C4-2B (cell line): ENCODE measurements around the gene PEAK3.

ENCODE experiments used
- ZFX ChIP-seq: fragments of 450-650 bp; IDR thresholded peaks from 2 replicates; pipeline ENCODE4 v1.6.1; 2017
- TF ChIP-seq, protein P1 (sequence below): fragments of 450-650 bp; conservative IDR thresholded peaks from 2 replicates; pipeline ENCODE4 v1.5.1; 2017; ENCODE audit warnings: mild to moderate bottlenecking

GRCh38 chr19:2306971-2307370 lies 25.0 kb upstream of the PEAK3 start:
- TF ChIP-seq, protein P1, sequence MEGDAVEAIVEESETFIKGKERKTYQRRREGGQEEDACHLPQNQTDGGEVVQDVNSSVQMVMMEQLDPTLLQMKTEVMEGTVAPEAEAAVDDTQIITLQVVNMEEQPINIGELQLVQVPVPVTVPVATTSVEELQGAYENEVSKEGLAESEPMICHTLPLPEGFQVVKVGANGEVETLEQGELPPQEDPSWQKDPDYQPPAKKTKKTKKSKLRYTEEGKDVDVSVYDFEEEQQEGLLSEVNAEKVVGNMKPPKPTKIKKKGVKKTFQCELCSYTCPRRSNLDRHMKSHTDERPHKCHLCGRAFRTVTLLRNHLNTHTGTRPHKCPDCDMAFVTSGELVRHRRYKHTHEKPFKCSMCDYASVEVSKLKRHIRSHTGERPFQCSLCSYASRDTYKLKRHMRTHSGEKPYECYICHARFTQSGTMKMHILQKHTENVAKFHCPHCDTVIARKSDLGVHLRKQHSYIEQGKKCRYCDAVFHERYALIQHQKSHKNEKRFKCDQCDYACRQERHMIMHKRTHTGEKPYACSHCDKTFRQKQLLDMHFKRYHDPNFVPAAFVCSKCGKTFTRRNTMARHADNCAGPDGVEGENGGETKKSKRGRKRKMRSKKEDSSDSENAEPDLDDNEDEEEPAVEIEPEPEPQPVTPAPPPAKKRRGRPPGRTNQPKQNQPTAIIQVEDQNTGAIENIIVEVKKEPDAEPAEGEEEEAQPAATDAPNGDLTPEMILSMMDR, result no peak
- TF ChIP-seq ZFX, result no peak
